Skeletal muscle cell (primary cell): Measurements from ENCODE around the gene RSPRY1.

Source experiments
- DNase-seq: peaks from one replicate; pipeline ENCODE4 v3.0.0-alpha.2; 2010; ENCODE audit warnings: low read depth
- H3K4me3 ChIP-seq: 2 replicates; pipeline ENCODE4 v1.5.1; 2011; ENCODE audit warnings: low read depth, mild to moderate bottlenecking, control low read depth, low read length, moderate library complexity

Gene RSPRY1

DNA sequence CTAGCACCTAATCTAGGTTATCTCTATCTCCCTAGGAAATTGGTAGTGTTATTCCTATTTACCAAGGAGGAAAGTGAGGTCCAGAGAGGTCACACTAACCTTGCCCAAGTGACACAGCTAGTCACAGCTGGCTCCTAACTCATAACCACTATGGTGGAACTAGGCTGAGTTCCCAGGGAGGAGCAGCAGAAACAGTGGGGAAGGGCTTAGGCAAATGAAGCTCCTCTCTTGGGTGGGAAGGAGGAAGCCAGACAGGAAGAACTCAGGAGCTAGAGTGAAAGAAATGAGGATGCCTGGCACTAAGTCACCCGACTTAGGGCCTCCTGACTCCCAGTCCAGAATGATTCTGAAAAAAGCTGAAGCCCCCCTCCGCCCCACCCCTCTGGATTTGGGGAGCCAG is 34.8 kb upstream of the RSPRY1 start:
- no peak overlapping the region for H3K4me3 ChIP-seq
- DNase-seq = no peak

DNA sequence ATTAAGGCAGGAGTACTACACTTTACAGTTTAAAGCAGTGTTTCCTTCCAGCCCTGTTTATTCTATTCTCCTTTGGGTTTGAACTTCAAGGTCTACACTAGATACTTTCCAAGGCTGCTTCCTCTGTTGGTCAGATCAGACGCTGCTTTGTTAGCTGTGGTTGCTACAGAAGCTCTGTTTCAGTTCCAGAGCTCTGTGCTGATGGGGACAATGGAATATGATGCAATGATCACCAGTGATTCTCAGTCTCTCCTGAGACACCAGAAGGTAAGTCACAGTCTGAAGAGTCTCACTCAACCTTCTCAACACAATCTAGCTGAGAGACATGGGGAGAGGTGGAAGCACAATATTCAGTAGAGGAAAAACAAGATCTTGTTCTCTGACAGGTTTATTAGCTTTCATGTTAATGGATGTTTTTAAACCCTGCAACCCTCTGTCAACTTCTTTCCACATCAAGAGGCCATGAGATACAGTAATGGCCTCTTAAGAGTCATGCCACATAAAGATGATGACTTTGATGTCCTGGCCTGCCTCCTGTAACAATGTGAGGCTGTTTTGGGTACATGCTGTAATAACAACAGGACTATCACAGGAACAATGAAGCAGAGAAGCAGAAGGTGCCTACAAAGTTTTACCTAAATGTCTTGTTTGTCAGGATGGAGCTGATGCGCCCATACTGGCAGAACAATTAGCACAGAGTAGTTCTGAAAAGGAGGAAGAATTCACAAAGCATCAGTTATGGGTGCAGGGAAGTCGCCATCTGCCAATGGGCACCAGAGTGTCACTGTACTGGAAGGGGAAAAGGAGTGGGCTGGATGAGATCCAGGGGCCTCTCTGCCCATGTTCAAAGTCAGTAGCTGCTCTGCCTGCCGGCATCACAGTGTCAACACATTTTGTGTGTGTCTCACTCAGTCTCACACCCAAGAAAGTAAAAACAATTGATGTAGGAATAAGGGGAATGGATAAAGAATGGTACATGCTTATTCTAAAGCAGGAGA is 33.7 kb upstream of the RSPRY1 start:
- DNase-seq = no peak
- H3K4me3 ChIP-seq = no peak overlapping the region

DNA sequence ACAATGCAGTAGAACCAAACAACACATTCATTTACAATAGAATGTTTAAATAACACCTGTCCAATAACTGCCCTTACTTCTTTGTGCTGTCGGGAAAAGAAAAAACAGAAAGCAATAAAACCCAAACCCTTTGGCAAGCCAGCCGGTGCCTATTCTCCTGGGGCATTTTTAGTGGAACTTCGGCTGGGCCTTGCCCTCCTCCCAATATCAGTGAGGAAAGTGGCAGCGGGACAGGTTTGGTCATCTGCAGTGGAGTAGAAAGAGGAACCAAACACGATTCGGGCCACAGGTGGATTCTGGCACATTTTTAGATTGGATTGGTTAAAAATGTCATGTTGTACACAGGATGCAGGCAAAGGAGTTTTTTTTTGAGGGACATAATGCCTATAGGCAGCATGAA is 32.3 kb upstream of the RSPRY1 start:
- DNase-seq = no peak

DNA sequence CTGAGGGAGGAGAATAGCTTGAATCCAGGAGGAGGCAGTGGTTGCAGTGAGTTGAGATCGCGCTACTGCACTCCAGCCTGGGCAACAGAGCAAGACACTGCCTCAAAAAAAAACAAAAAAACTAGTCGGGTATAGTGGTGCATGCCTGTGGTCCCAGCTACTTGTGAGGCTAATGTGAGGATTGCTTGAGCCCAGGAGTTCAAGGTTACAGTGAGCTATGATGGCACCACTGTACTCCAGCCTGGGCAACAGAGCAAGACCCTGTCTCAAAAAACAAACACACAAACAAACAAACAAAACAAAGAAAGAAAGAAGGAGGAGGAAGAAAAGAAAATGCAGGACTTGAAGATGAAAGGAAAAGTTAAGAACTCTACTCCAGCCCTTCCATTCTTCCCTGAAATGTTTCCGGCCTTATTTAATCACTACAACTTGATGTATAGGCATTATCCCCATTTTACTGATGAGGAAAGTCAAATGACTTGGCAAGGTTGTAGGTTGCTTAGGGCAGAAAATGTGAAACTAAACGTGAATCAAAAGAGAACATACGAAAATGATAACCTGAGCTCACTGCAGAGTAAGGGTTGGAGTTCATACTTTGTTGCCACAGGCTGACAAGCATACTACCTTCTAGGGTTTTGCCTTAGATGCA is 30.3 kb upstream of the RSPRY1 start:
- H3K4me3 ChIP-seq = no peak overlapping the region
- no peak for DNase-seq

More for the DNA sequence above, 32.3 kb upstream of the RSPRY1 start:
- no peak overlapping the region for H3K4me3 ChIP-seq

DNA sequence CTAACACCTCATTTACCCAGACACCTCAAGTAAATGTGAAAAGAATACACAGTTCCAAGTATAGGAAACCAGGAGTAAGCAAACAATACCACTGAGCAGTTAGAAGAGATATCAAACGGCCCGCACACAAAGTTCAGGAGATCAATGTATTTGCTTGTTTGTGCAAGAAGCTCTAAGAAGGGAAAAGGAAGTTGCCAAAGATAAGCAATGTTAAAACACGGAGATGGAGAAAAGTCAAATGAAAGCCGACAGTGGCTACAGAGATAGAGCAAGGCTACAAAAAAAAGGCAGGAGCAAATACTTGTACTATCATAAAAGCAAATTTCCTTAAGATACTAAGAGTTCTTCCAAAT is 29.8 kb upstream of the RSPRY1 start:
- no peak overlapping the region for H3K4me3 ChIP-seq
- no peak for DNase-seq

DNA sequence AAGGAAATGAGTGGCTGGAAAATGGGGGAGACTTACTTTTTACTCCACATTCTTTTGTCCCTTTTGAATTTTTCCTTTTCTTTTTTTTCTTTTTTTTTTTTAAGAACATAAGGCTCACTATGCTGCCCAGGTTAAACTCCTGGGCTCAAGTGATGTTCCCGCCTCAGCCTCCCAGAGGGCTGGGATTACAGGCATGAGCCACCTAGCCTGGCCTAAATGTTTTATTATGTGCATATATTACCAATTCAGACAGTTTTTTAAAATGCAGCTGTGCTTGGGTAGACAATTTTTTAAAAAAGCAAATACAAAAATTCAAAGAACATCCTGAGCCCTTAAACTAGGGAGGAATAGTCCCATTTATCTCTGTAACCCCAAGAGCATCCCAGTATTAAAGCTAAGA is 28.6 kb upstream of the RSPRY1 start:
- H3K4me3 ChIP-seq = no peak overlapping the region
- DNase-seq = no peak

DNA sequence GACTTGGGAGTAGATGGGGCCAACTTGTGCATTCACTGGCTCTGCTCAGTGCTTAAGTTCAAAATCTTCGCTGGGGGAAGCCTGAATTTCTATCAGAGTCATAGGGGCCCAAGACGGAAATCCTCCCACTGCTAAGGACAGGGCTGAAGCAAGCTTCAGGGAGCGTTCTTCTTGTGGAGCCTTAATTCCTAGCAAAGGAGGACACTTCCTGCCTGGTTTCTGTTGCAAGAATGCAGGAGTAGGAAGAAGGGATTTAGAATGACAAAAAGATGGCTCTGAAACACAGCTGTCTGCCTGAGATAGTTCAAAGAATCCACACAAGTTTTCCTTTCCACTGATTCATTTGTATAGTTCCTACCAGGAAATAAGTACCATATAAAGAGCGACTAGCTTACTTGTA is 26.7 kb upstream of the RSPRY1 start:
- no peak for DNase-seq
- H3K4me3 ChIP-seq = no peak overlapping the region

DNA sequence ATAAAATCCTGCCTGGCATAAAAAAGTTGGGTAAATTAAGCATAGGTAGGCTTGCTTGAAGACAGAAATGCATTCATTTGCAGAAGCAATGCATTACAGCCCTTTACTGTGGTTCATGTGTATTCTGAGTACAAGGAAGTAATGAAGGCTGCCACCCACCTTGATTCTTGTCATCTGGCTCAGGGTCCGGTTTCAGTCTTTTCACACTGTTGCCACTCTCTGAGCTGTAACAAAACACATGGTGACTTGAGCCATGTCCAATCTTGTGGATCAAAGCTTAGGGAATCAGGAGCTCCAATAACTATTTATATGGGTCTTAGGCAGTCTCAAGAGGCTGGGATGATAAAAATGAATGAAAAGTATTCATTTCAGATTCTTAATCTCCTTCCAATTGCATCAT is 22.3 kb upstream of the RSPRY1 start:
- no peak for DNase-seq
- H3K4me3 ChIP-seq = no peak overlapping the region

DNA sequence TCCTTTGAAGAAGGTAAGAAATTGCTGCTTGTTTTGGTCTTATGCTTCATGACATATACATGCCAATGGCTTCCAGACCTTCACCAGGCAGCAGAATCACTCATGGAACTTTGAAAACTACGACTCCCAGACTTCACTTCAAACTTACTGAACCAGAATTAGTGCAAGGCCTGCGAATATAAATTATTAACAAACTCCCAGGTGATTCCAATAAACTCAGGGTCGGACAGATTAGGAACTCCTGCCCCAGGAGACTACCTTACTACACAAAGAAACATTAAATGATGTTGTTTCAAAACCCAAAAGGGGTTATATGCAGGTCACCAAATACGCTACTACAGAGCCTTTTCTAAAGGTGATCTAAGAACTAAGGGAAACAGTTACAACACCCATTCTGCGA is 20.6 kb upstream of the RSPRY1 start:
- no peak for DNase-seq
- no peak overlapping the region for H3K4me3 ChIP-seq

DNA sequence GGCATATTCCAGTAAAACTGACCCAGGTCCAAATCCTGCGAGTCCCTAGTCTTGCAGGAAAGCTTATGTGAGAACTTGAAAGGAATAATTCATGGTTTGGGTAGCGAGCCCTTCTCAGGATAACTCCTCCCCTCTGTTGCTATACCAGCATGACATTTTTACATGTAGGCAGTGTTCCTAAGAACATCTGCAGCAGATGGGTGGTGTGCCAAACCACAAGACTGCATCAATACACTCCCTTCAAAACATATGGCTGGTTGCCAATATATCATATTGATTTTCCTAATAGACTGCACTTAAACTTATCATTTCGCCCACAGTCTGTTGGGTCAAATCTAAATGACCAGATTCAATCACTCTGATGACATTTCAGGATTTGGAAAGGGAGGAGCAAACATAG is 20.2 kb upstream of the RSPRY1 start:
- H3K4me3 ChIP-seq = no peak overlapping the region

DNA sequence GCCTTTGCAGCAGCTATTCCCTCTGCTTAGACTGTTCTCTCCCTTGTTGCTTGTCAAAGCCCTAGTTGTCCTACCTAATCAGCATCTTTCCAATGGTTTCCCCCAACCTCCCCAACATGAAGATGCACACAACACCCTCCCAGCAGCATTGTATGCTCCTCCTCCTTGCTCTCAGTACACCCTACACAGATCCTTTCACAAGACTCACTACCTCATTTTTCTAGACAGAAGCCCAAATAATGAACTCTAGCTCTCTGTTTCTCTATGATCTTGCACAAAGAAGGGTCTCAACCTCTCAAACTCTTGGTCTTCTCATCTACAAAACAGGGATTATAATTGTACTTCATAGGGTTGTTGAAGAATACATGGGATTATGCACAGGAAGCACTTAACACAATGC is 19.7 kb upstream of the RSPRY1 start:
- DNase-seq = no peak
- H3K4me3 ChIP-seq = no peak overlapping the region

More for the DNA sequence above, 20.2 kb upstream of the RSPRY1 start:
- DNase-seq = peak; percentile 63

DNA sequence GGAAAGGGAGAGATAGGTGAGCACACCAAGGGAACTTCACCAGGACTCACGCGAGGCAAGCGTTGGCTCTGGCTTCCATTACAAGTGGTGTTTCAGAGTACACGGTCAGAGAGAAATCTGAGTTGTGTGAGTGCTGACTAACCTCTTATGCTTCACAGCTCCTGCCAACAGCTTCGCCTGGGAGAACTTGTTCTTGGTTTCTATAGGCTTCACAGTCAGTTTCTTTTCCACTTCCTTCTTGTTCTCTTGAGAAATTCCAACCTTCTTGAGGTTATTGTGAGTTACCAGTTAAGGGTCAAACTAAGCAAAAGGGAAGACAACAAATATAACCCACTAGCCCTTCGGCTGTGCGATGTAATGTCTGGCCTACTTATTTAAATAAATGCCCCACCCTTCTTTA is 19.2 kb upstream of the RSPRY1 start:
- DNase-seq = peak; percentile 73
- H3K4me3 ChIP-seq = no peak overlapping the region

DNA sequence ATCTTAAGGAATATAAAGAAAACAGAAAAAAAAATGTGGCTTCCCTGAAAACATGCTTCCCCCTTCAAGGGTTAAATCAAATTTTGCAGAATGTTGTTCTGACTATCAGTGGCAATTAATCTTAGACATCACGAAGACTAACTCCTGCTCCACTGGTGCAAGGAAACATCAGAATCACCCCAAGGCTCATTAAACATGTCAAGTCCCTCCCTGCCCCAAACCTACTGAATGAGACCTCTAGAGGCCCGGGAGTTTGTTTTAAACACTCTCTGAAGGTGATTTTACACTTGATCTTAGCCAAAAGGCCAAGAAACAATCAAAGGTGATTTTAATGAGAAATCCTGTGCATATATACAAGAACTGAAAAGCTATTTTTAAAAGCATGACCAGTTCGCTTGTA is 18.6 kb upstream of the RSPRY1 start:
- no peak for DNase-seq
- H3K4me3 ChIP-seq = no peak overlapping the region

DNA sequence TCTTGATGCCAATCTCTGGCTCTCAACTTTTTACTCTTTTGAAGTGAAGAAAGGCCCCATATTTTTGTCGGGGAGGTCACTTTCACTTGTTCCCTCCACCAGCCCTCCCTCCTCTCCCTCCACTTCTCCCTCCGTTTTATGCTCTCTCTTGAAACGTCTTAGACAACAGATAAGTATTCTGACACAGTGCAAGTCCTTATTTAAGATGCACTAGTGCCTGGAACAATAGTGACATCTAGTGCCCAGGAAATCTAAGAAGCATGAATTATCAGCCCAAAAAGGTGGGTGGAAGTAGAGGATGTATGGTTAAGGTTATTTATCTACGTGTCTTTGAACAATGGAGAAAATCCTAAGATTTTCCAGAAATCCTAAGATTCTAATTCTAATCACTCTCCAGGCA is 18.2 kb upstream of the RSPRY1 start:
- DNase-seq = peak; percentile 52
- no peak overlapping the region for H3K4me3 ChIP-seq

DNA sequence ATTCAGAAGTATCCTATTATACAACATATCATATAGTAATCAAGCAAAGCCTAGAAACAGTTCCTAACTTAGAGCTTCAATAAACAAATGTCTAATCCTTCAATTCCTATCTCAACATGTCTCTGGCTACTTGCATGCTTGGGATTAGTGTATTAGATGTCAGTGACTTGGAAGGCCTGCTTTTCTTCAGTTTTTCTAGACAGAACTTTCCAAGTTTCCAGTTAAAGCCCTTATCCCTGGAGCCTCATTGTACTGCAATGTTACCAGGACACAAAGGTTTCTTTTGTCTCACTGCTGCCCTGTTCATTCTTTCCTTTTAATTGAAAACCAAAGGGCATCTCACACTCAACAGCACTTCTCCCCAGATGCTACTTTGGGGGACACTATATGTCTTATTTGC is 16.8 kb upstream of the RSPRY1 start:
- H3K4me3 ChIP-seq = no peak overlapping the region
- DNase-seq = no peak

DNA sequence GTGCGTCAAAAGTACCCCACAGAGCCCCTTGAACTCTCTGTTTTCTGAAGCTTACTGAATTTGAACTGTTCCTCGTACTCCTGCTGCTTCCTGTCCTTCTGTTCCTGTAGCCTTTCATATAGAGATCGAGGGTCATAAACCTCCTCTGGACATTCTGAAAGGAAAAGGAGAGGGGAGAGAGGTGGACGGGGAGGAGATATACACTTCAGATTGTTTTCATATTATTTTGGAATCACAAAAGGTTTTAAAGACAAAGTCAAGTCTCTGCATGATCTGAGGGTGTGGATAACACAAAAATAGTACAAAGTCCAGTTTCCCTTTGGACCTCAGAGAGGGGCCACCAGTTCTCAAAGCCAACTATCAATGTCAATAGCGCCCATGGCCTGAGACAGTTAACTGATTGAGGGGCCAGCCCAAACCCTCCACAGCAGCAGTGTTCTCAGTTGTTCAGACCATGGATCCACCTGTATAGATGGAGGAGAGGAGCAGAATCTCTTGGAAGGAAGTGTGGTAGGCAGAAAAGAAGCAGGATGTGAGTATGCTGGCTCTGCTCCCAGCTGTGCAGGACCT is 13.3 kb upstream of the RSPRY1 start:
- no peak overlapping the region for H3K4me3 ChIP-seq
- no peak for DNase-seq

DNA sequence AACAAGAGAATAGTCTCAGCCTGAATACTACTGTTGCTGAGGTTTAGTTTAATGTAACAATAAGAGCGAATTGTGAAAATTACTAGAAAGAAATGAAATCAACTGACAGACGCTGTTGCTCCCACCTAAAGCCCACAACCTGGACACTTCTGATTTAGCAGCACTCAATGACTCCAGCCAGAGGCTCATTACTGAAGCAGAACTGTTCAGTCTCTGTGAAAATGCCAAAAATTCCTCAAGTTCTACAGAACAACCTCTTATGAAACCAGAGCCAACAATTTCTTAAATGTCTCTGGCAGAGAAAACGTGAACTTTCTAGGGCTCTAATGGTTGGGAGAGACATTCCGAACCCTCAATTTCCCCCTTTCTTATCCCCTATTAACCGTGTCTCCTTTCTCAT is 10.2 kb upstream of the RSPRY1 start:
- DNase-seq = no peak
- H3K4me3 ChIP-seq = no peak overlapping the region

DNA sequence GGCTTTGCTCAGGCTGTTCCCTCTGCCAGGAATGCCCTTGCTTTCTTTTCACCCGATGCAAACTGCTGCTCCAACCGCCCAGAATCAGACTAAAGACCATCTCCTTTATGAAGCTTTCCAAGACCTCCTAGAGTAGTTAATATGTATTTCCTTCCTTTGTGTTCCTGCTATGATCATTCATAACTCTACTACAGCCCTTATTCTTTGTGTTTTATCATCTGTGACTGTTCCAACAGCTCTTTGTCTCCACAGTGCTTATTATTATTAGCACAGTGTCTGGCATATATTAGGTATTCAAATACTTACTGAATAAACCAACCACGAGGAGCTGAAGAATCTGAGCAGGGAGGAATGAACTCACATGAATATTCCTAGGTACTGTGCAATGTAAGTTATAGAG is 7.9 kb upstream of the RSPRY1 start:
- DNase-seq = no peak
- H3K4me3 ChIP-seq = no peak overlapping the region

DNA sequence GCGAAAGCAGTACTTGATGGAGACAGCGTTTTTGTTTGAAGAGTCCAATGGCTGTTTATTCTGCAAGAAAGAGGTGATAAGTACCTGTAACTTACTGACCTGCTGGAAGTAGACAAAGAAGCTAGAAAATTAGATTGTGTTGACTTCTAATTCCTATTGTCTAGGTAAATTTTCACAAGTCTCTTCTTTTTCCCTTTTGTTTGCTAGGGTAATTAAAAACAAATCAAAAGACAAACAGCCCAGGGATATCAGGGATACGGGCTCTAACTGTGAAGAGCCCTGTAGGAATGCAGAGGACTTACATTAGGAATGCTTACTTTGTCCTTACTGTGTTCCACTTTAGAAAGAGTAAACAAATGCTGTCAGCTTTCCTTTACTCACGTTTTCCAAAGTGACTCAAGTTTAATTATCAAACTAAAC is 7.3 kb upstream of the RSPRY1 start:
- DNase-seq = no peak
- H3K4me3 ChIP-seq = no peak overlapping the region

DNA sequence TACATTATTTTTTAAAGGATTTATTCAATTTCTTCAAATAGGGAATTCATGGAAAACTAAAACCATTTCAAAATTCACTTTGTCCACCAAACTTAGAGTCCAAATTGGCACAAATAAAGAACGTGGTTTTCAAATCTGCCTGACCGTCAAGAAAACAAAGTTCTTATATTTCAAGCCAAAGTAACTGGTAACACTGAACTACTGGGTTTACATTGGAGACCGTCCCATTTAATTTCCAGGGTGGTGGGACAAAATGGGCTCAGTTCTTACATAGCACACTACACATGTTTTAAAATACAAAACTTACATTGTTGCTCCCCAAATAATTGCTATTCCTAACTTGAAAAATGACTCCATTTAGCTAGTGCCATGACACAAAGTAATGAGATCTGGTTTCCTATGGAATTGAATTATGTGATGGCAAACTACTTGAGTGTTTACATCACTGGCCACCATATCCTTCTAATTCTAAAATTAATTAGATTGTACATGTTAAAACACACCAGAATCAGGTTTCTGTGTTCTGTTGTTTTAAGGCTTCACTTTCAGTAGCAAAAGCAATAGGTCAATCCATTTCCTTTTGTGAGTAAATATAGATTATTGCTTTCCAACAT is 6.8 kb upstream of the RSPRY1 start:
- no peak for DNase-seq
- H3K4me3 ChIP-seq = no peak overlapping the region
